Endothelial cell of umbilical vein (primary cell): Measurements from ENCODE around the gene SLC15A5. TPM values are rescaled to one million over a fixed set of nuclear protein-coding genes. Genes with fewer than 3 reads are reported as not detected.

Source experiments
- BruUV-seq: library from RNA; stranded (reverse); fragments of 400-500 nt; replicated peaks from 2 replicates; lab custom pipeline; 2021; lab: Mats Ljungman, UMichigan
- CTCF ChIA-PET: fragments of 300-600, 350-600 bp; sonication (Branson Sonifier 250); formaldehyde crosslinking; loops from one replicate; lab custom pipeline; 2021; ENCODE audit warnings: antibody characterized with exemption, inconsistent platforms; lab: Charles Lee
- POLR2A ChIA-PET: fragments of 300-600, 350-600 bp; sonication (Branson Sonifier 250); formaldehyde crosslinking; loops from one replicate; lab custom pipeline; 2021; ENCODE audit warnings: antibody characterized with exemption, inconsistent platforms; lab: Charles Lee
- DNase-seq: peaks from one replicate; pipeline ENCODE4 v3.0.0-alpha.2; 2011; ENCODE audit warnings: low read depth, low spot score
- FAIRE-seq: peaks from 2 replicates; lab custom pipeline; 2011; peaks lifted over from hg19 to GRCh38; lab: Jason Lieb, UNC
- H2AFZ ChIP-seq: 2 replicates; pipeline ENCODE4 v1.6.0; 2012; ENCODE audit warnings: low read depth, low read length, control low read depth, inconsistent platforms
- H3K27ac ChIP-seq: 2 replicates; pipeline ENCODE4 v1.5.1; 2011; ENCODE audit warnings: low read depth, mild to moderate bottlenecking, control low read depth, low read length, moderate library complexity; ENCODE audit not compliant: insufficient read depth
- H3K27me3 ChIP-seq, 2 experiments: 2 replicates each; pipeline versions ENCODE4 v1.6.0 to v1.6.1; 2011; ENCODE audit warnings: low read length in 2 of 2, mixed read lengths in 1 of 2; ENCODE audit not compliant: control insufficient read depth in 2 of 2, insufficient read depth in 2 of 2
- H3K36me3 ChIP-seq, 2 experiments: 2 replicates in 1 of 2; 3 replicates in 1 of 2; pipeline ENCODE4 v1.5.1; 2011; ENCODE audit warnings: low read length in 2 of 2, mild to moderate bottlenecking in 1 of 2, moderate library complexity in 1 of 2; ENCODE audit not compliant: control insufficient read depth in 2 of 2, insufficient read depth in 2 of 2; ENCODE audit errors: extremely low read depth in 1 of 2
- H3K4me1 ChIP-seq: 3 replicates; pipeline ENCODE4 v1.5.1; 2011; ENCODE audit warnings: mild to moderate bottlenecking, low read length; ENCODE audit not compliant: control insufficient read depth, insufficient read depth; ENCODE audit errors: extremely low read depth
- H3K4me2 ChIP-seq: 2 replicates; pipeline ENCODE4 v1.6.1; 2011; ENCODE audit warnings: low read length, control low read depth, mixed read lengths; ENCODE audit not compliant: insufficient read depth
- H3K4me3 ChIP-seq, 3 experiments: fragments of 200-600 bp in 1 of 3; sonication (generic), shearing (Covaris generic) in 1 of 3; replicated peaks in 1 of 3; 2 replicates each; pipeline ENCODE4 v1.5.1; 2011 to 2016; ENCODE audit warnings: control low read depth in 3 of 3, low read length in 3 of 3, mild to moderate bottlenecking in 2 of 3, inconsistent platforms in 1 of 3, low read depth in 1 of 3, moderate library complexity in 1 of 3; ENCODE audit not compliant: insufficient read depth in 1 of 3
- H3K79me2 ChIP-seq: 2 replicates; pipeline ENCODE4 v1.6.0; 2012; ENCODE audit warnings: low read length, inconsistent platforms; ENCODE audit not compliant: control insufficient read depth, insufficient read depth
- H3K9ac ChIP-seq: replicated peaks from 2 replicates; pipeline ENCODE3; 2011; ENCODE audit warnings: low read length, control low read depth; ENCODE audit not compliant: insufficient read depth; ENCODE audit errors: extremely low read depth
- H3K9me1 ChIP-seq: replicated peaks from 3 replicates; pipeline ENCODE4 v1.6.0; 2011; ENCODE audit warnings: mild to moderate bottlenecking, low read length; ENCODE audit not compliant: control insufficient read depth, insufficient read depth; ENCODE audit errors: extremely low read depth
- H3K9me3 ChIP-seq: replicated peaks from 2 replicates; pipeline ENCODE4 v1.5.1; 2012; ENCODE audit warnings: low read length, inconsistent platforms; ENCODE audit not compliant: control insufficient read depth, insufficient read depth
- H4K20me1 ChIP-seq: replicated peaks from 2 replicates; pipeline ENCODE3; 2011; ENCODE audit warnings: mild to moderate bottlenecking, low read length; ENCODE audit not compliant: control insufficient read depth, insufficient read depth; ENCODE audit errors: extremely low read depth
- EZH2 ChIP-seq: IDR thresholded peaks from 2 replicates; pipeline ENCODE4 v1.6.1; 2012; ENCODE audit warnings: borderline replicate concordance, low read depth, mild to moderate bottlenecking, moderate library complexity, low read length, inconsistent platforms; ENCODE audit not compliant: severe bottlenecking
- FOS ChIP-seq: IDR thresholded peaks from 2 replicates; pipeline ENCODE4 v1.6.1; 2011; ENCODE audit warnings: mild to moderate bottlenecking, low read length, moderate library complexity, borderline replicate concordance; ENCODE audit not compliant: insufficient read depth
- GATA2 ChIP-seq: IDR thresholded peaks from 2 replicates; pipeline ENCODE4 v1.7.0; 2011; ENCODE audit warnings: low read depth, mild to moderate bottlenecking, moderate library complexity, mixed read lengths, low read length; ENCODE audit not compliant: insufficient read length, insufficient read depth
- JUN ChIP-seq: IDR thresholded peaks from 2 replicates; pipeline ENCODE4 v1.6.1; 2011; ENCODE audit warnings: borderline replicate concordance, low read depth; ENCODE audit not compliant: insufficient read length, insufficient read depth
- MAX ChIP-seq: IDR thresholded peaks from 2 replicates; pipeline ENCODE4 v1.6.1; 2011; ENCODE audit not compliant: insufficient read depth, insufficient read length
- MYC ChIP-seq: IDR thresholded peaks from one replicate; pipeline ENCODE4 v1.6.1; 2011; ENCODE audit warnings: mild to moderate bottlenecking, low read depth, low read length
- POLR2A ChIP-seq: IDR thresholded peaks from 2 replicates; pipeline ENCODE4 v1.6.1; 2012; ENCODE audit warnings: low read depth, mild to moderate bottlenecking, control low read depth, low read length
- POLR2AphosphoS5 ChIP-seq: IDR thresholded peaks from 2 replicates; pipeline ENCODE4 v1.6.1; 2012; ENCODE audit warnings: low read depth, mild to moderate bottlenecking, control low read depth, low read length, moderate library complexity; ENCODE audit not compliant: insufficient read depth
- dilution Hi-C: fragments of 300-500 bp; cut with MboI; formaldehyde crosslinking; loops from one replicate; pipeline ENCODE4 v1.15.0; 2019; ENCODE audit warnings: low sequenced_read_pairs; ENCODE audit not compliant: extremely low pct_ligation_motif_present
- intact Hi-C: fragments of 100-400 bp; cut with micrococcal nuclease; formaldehyde crosslinking; loops from one replicate; pipeline ENCODE4 v1.10.0; 2022
- polyA plus RNA-seq, 4 experiments: library from polyadenylated mRNA; depleted of rRNA in 3 of 4; stranded (reverse) in 3 of 4; unstranded in 1 of 4; fragments of >200 nt; gene quantifications; 2 replicates each; pipeline versions ENCODE4 v1.2.1 to v1.2.3, GENCODE V29; 2011 to 2012; ENCODE audit warnings: missing spikeins in 1 of 4
- total RNA-seq: library from RNA; stranded (reverse); gene quantifications from 2 replicates; pipeline ENCODE4 v1.2.3, GENCODE V29; 2021
- TF ChIP-seq, protein P1 (sequence below), 2 donors: IDR thresholded peaks; 1 replicate in 1 of 2; 2 replicates in 1 of 2; pipeline ENCODE4 v1.5.1; 2011; ENCODE audit warnings: low read length in 2 of 2, mild to moderate bottlenecking in 2 of 2, moderate library complexity in 2 of 2, control low read depth in 1 of 2, inconsistent platforms in 1 of 2, low read depth in 1 of 2; ENCODE audit not compliant: insufficient read depth in 1 of 2; ENCODE audit errors: extremely low read depth in 1 of 2

Gene SLC15A5
- total and polyA plus RNA-seq, 2 donors (not counting 3 experiments of a cell fraction or from before 2014, with no cell fraction given) = not detected

- dilution Hi-C loops = no loop called here
- no peaks in the 10 kb centered on the region for H3K36me3 ChIP-seq
- CTCF ChIA-PET = no interaction called here
Observed at GRCh38 chr12:16241346-16241745, 36.1 kb downstream of the SLC15A5 start.

More at GRCh38 chr12:16241346-16241745, 36.1 kb downstream of the SLC15A5 start:
- no peaks in the 10 kb centered on the region for H3K27me3 ChIP-seq
- no peak overlapping the region for H2AFZ ChIP-seq
- H3K79me2 ChIP-seq = no peaks in the 10 kb centered on the region
- H4K20me1 ChIP-seq = no peaks in the 10 kb centered on the region
- H3K27ac ChIP-seq = no peak overlapping the region
- POLR2A ChIA-PET = no interaction called here
- no peak overlapping the region for H3K4me2 ChIP-seq
- FAIRE-seq (no peak), DNase-seq (no peak)
- no peaks in the 10 kb centered on the region for H3K9me3 ChIP-seq
- H3K9me1 ChIP-seq = no peaks in the 10 kb centered on the region
- BruUV-seq = no TSS peak
- no peaks in the 10 kb centered on the region for H3K4me1 ChIP-seq
- no peak for TF ChIP-seq FOS
- TF ChIP-seq MAX = no peak
- TF ChIP-seq MYC = no peak
- TF ChIP-seq POLR2A = no peak
- TF ChIP-seq, protein P1, sequence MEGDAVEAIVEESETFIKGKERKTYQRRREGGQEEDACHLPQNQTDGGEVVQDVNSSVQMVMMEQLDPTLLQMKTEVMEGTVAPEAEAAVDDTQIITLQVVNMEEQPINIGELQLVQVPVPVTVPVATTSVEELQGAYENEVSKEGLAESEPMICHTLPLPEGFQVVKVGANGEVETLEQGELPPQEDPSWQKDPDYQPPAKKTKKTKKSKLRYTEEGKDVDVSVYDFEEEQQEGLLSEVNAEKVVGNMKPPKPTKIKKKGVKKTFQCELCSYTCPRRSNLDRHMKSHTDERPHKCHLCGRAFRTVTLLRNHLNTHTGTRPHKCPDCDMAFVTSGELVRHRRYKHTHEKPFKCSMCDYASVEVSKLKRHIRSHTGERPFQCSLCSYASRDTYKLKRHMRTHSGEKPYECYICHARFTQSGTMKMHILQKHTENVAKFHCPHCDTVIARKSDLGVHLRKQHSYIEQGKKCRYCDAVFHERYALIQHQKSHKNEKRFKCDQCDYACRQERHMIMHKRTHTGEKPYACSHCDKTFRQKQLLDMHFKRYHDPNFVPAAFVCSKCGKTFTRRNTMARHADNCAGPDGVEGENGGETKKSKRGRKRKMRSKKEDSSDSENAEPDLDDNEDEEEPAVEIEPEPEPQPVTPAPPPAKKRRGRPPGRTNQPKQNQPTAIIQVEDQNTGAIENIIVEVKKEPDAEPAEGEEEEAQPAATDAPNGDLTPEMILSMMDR (IDR thresholded peaks at IDR 0.05; ENCODE audit: extremely low read depth in 1 of 2, insufficient read depth in 1 of 2, low read depth in 1 of 2, low read length in 2 of 2) = no peak
- TF ChIP-seq JUN = no peak
- no peak for TF ChIP-seq GATA2
- TF ChIP-seq POLR2AphosphoS5 = no peak
- no peak for TF ChIP-seq EZH2
- H3K4me3 ChIP-seq = no peak overlapping the region
- H3K9ac ChIP-seq = no peak overlapping the region
- intact Hi-C loops = no loop called here
